ENCODE data around the gene CELF5.

- TF ChIP-seq KLF5 (IDR thresholded peaks at IDR 0.05; ENCODE audit: partially characterized antibody) (no peak), CTCF (IDR thresholded peaks at IDR 0.05 in 2 of 3, conservative IDR thresholded peaks at IDR 0.05 in 1 of 3; ENCODE audit: control insufficient read depth in 2 of 3, extremely low read depth in 1 of 3, insufficient read depth in 1 of 3, low read depth in 3 of 3, low read length in 3 of 3) (no peak), RFX5 (IDR thresholded peaks at IDR 0.05; ENCODE audit: low read depth, low read length) (no peak), SMC3 (IDR thresholded peaks at IDR 0.05; ENCODE audit: borderline replicate concordance, low read length) (no peak), GABPA (IDR thresholded peaks at IDR 0.05; ENCODE audit: low read depth) (no peak), CEBPB (IDR thresholded peaks at IDR 0.05; ENCODE audit: borderline replicate concordance in 1 of 2, low read depth in 2 of 2, low read length in 2 of 2) (no peak), EP300 (IDR thresholded peaks at IDR 0.05; ENCODE audit: borderline replicate concordance in 1 of 2, control insufficient read depth in 1 of 2, low read depth in 2 of 2, low read length in 2 of 2) (no peak)
These were observed 85.3 kb downstream of the CELF5 start for GRCh38 chr19:3309724-3310123.
